HG03460 (cell line): ENCODE data around the gene RPS6KL1.
A peak's percentile ranks its signal among the peaks of the same experiment; 100 is the strongest.

Source experiments
- ATAC-seq: cut with Tn5 transposase; IDR thresholded peaks from one replicate; pipeline ENCODE4 v1.9.1; 2021; ENCODE audit not compliant: unreplicated experiment

The RPS6KL1 gene

DNA sequence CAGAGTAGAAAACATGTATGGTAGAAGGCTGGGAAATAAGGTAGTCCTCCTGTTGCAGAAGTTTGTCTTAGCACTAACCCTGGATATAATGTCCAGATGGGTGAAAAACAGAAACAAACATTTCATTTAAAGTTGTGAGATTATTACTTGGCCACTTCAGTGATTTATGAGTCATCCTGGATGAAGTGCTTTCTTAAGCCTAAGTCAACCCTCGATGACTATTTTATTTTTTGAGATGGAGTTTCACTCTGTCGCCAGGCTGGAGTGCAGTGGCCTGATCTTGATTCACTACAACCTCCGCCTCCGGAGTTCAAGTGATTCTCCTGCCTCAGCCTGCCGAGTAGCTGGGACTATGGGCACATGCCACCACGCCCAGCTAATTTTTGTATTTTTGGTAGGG, 31.2 kb downstream of the RPS6KL1 start:
- ATAC-seq: no peak

- no peak for ATAC-seq
Observed at GRCh38 chr14:74890262-74890661, 32.8 kb downstream of the RPS6KL1 start.

GRCh38 chr14:74888164-74889158, 34.6 kb downstream of the RPS6KL1 start:
- no peak for ATAC-seq

DNA sequence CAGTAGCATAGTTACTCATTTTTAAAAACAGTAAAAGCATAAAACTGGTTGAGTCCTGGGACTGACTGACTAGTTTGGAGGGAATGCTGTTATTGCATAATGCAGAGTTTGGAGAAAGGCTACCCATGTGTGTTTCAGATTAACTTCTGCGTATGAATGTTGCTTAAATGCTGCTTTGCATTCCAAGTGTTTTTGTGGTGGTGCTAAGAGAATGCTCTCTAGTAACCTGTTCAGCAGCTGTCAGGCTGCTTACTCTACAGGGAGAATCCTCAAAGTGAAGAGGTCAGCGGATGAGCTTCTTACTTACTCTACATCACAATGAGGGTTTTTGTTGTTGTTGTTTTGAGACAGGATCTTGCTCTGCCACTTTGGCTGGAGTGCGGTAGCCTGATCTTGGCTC, 37.1 kb downstream of the RPS6KL1 start:
- no peak for ATAC-seq

GRCh38 chr14:74882103-74882920, 40.7 kb downstream of the RPS6KL1 start:
- peak; percentile 24 for ATAC-seq

DNA sequence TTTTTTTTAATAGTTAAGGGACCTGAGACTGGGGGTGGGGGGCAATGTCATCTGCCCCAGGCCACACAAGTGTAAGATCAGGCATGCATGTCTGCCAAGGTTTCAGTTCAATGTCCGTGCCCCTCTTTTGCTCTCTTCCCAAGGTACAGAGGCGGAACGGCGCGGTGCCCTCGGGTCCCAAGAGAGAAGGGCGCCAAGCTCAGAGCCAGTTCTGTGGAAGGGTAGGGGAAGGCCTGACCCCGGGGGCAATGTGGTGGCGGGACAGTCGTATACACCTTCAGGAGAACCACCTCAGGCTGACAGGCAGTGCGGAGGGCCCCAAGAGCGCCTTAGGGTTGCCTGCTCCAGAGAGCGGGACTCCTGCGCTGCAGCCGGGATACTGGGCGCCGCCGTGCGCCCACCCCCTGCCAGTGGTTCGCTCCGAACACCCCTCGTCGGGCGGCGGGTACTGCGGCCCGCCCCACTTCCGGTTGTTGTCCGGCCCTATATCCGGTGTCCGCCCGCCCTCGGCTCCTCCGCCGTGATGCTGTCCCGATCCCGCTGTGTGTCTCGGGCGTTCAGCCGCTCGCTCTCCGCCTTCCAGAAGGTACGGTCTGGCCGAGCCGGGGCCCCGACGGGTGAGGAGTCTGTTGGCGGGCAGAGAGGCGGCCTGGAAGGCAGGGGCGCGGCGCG, 41.5 kb downstream of the RPS6KL1 start, which contains the start of gene DLST:
TSS of gene DLST (plus strand) at position 486 of the 672 bp plus-strand sequence. CDS start at position 524, 38 bp downstream.
- peak; percentile 89 for ATAC-seq

GRCh38 chr14:74879427-74880182, 43.5 kb downstream of the RPS6KL1 start:
- no peak for ATAC-seq

- ATAC-seq: no peak
Observed at GRCh38 chr14:74875941-74876913, 46.8 kb downstream of the RPS6KL1 start, which contains the start of gene PROX2. TSS of gene PROX2 (minus strand) at chr14:74876145. CDS start at chr14:74863834, 12,311 bp downstream.

GRCh38 chr14:74875204-74875603, 47.9 kb downstream of the RPS6KL1 start:
- no peak for ATAC-seq

DNA sequence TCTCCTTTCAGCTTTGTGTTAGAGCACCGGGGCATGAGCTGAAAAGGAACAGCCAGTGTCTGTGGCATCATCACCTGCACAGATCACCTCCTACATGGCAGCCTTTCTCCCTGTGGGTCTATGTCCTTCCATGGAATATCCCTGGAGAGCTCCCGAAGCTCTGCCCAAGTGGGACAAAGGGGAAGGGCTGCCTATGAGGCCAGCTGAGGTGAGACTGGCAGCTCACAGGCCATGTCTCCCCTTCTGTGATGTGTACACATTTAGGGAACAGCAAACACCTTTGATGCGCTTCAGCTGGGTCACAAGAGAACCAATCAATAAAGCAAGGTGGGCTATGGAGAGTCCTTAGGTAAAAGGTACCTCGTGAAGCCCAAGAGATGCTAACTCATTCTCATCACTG, 51.2 kb downstream of the RPS6KL1 start:
- no peak for ATAC-seq

DNA sequence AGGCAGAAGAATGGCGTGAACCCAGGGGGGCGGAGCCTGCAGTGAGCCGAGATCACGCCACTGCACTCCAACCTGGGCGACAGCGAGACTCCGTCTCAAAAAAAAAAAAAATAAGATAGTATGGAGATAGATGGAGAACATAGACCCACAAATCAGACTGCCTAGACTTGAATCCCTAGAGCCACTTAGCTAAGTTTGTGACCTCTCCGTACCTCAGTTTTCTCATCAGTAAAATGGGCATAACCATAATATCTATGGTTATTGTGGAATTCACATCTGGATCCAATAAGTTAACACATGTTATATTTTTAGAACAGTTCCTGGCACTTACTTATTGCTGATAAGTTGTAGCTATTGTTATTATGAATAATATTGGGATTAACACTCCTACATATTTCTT, 54.3 kb downstream of the RPS6KL1 start:
- ATAC-seq: no peak

DNA sequence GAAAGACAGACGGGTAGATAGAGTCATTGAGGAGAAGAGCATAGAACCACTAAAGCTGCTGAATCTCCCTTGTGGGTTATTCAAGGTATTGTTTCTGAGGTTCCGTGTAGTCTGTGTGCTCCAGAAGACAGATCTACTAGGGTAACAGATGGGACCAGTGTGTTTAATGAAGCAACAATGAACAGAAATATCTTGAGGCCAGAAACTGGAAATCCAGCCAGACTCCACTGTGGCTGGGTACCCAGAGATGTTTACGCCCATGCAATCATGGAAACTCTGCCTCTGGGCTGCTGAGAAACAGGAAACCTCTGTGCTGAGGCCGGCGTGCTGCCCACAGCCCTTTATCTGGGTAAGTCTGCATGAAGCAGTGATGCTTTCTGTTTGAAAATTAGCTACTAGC, 55.4 kb downstream of the RPS6KL1 start:
- ATAC-seq: no peak

DNA sequence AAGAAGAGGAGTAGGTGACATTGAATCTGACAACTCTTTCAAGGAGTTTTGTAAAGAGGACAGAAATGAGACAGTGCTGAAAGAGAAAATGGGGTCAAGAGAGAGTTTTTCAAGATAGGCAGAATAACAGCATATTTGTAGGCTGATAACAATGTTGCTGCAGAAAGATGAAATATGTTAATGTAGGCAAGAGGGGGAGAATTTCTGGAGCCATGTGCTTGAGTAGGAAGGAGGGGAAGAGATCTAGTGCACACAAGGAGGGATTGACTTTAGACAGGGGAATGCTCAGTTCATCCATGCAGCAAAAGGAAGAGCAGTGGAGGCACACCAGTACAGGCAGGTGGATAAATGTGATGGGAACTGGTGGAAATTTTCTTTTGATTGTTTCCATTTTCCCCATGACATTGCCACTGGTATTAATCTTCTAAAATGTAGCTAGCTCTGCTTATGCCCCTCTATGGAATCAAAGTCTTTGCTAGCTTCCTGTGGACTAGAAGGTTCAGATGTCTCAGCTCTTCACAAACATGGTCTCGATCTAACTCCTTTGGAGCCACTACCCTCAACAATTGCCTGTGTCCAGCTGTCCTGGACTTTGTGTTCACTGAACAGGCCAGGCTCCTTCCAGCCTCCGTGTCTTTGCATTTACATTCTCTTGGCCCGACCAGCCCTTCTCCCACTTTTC, 56.2 kb downstream of the RPS6KL1 start:
- no peak for ATAC-seq

DNA sequence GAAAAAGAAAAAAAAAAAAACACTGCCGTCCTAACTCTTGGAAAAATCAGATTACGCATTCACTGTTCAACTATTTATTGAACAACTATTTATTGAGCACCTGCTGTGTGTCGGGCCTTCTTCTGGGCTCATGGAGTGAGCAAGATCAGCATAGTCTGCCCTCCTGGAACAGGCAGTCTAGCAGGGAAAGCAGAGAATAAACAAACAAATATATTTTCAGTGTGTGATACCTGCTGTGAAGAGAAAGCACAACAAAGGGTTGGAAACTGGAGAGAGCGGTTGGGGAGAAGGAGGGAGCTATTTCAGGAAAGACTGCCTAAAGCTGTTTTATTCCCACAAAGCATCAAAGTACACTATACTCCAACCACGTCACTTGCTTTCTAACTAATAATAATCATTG, 57.9 kb downstream of the RPS6KL1 start:
- no peak for ATAC-seq

DNA sequence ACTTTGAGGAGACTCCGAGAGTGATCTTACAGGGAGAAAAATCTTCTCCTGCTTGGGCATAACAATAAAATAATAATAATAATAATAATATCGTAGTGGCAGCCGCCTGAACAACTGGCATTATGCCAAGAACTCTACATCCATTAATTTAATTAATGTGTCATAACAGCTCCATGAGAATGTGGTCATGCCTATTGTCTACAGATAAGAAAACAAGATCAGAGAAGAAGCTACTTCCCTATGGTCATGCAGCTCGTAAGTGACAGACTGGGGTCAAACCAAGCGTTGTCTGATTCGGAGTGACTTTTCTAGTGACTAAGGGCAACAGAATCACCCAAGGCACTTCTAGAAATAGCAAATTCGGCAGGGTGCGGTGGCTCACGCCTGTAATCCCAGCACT, 58.9 kb downstream of the RPS6KL1 start:
- no peak for ATAC-seq

GRCh38 chr14:74863274-74863673, 59.8 kb downstream of the RPS6KL1 start:
- ATAC-seq: no peak

DNA sequence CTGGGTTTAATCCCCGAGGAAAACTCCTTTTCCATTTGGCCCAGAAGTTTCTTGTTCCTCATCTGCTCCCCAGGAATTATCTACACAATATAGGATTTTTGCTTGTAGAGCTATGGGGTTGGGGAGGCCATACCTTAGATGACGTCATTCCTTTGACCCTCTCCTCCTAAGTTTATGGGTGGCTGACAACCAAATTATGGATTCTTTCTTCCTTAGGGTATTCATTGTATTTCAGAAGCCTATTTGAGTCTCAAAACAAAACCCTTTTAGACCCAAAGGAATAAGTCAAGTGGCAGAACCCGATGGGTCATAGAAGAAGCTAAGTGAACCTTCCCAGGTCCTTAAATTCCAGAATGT, 61.3 kb downstream of the RPS6KL1 start:
- no peak for ATAC-seq

- ATAC-seq: no peak
Observed at GRCh38 chr14:74860899-74861733, 61.9 kb downstream of the RPS6KL1 start.
